HCT116 (cell line): ENCODE data around the gene DNAAF5.

ENCODE experiments used
- CTCF ChIP-seq, 3 experiments: fragments of 200-600 bp in 1 of 3; sonication (generic) in 1 of 3; IDR thresholded peaks in 2 of 3; conservative IDR thresholded peaks in 1 of 3; 2 replicates each; pipeline ENCODE4 v1.5.1; 2012 to 2017; ENCODE audit warnings: low read depth in 2 of 3, low read length in 2 of 3, antibody characterized with exemption in 1 of 3, borderline replicate concordance in 1 of 3, control low read depth in 1 of 3, mild to moderate bottlenecking in 1 of 3, mixed read lengths in 1 of 3, mixed run types in 1 of 3, moderate library complexity in 1 of 3; ENCODE audit not compliant: insufficient read depth in 1 of 3
- ELF1 ChIP-seq: IDR thresholded peaks from 2 replicates; pipeline ENCODE4 v1.6.1; 2012; ENCODE audit warnings: low read depth, borderline replicate concordance
- EZH2 ChIP-seq: fragments of 200-600 bp; sonication (generic); IDR thresholded peaks from 2 replicates; pipeline ENCODE4 v1.6.1; 2017; ENCODE audit warnings: antibody characterized with exemption, mixed run types
- EZH2phosphoT487 ChIP-seq: fragments of 200-600 bp; IDR thresholded peaks from 2 replicates; pipeline ENCODE4 v1.6.1; 2018; ENCODE audit warnings: antibody characterized with exemption, borderline replicate concordance
- FOSL1 ChIP-seq: IDR thresholded peaks from 2 replicates; pipeline ENCODE4 v1.6.1; 2012; ENCODE audit warnings: low read depth
- POLR2A ChIP-seq: IDR thresholded peaks from 2 replicates; pipeline ENCODE4 v1.7.0; 2011; ENCODE audit warnings: borderline replicate concordance; ENCODE audit not compliant: insufficient read depth, insufficient read length; ENCODE audit errors: extremely low read depth
- SIN3A ChIP-seq: IDR thresholded peaks from 2 replicates; pipeline ENCODE4 v1.6.1; 2012; ENCODE audit warnings: low read depth

GRCh38 chr7:794207-794606, 67.7 kb downstream of the DNAAF5 start:
- TF ChIP-seq CTCF (IDR thresholded peaks at IDR 0.05 in 2 of 3, conservative IDR thresholded peaks at IDR 0.05 in 1 of 3; ENCODE audit: borderline replicate concordance in 1 of 3, insufficient read depth in 1 of 3, low read depth in 2 of 3, low read length in 2 of 3) (no peak), POLR2A (no peak), EZH2 (no peak), FOSL1 (no peak), EZH2phosphoT487 (no peak), SIN3A (no peak), ELF1 (no peak)
